Body of pancreas (tissue), 4 donors: ENCODE measurements around the gene OSER1. TPM values are rescaled to one million over a fixed set of nuclear protein-coding genes. Genes with fewer than 3 reads are reported as not detected.

Source experiments
- ATAC-seq: fragments of 150-250 bp; one replicate; pipeline ENCODE4 v1.9.1; 2016
- DNase-seq, 4 donors: peaks; one replicate each; pipeline ENCODE4 v3.0.0-alpha.2; 2019
- H3K27ac ChIP-seq, 4 donors: fragments of 200-600 bp; sonication (generic); 1 replicate in 3 of 4; 2 replicates in 1 of 4; pipeline versions ENCODE4 v1.5.1 to v1.6.1; 2016 to 2019; ENCODE audit warnings: mild to moderate bottlenecking in 1 of 4, mixed read lengths in 1 of 4, moderate library complexity in 1 of 4
- H3K27me3 ChIP-seq, 2 donors: fragments of 200-600 bp; sonication (generic); one replicate each; pipeline ENCODE4 v1.6.0; 2016; ENCODE audit warnings: mild to moderate bottlenecking in 1 of 2
- H3K36me3 ChIP-seq, 2 donors: fragments of 200-600 bp; sonication (generic); replicated peaks in 1 of 2; 2 replicates each; pipeline ENCODE4 v1.5.1; 2016; ENCODE audit warnings: low read depth in 2 of 2; ENCODE audit not compliant: insufficient read depth in 1 of 2
- H3K4me1 ChIP-seq: fragments of 200-600 bp; sonication (generic); one replicate; pipeline ENCODE4 v1.6.0; 2016
- H3K4me3 ChIP-seq, 2 donors: fragments of 200-600 bp; sonication (generic); 1 replicate in 1 of 2; 2 replicates in 1 of 2; pipeline ENCODE4 v1.5.1; 2016 to 2019
- H3K9me3 ChIP-seq, 3 donors: fragments of 200-600 bp; sonication (generic); 1 replicate in 2 of 3; 2 replicates in 1 of 3; pipeline ENCODE4 v1.5.1; 2016
- CTCF ChIP-seq, 7 experiments: fragments of 450-650 bp in 4 of 7; fragments of 200-600 bp in 3 of 7; sonication (generic) in 3 of 7; IDR thresholded peaks; one replicate each; pipeline ENCODE4 v1.5.1; 2016 to 2019; ENCODE audit warnings: antibody characterized with exemption in 7 of 7
- POLR2A ChIP-seq, 3 donors: fragments of 450-650 bp; IDR thresholded peaks; one replicate each; pipeline ENCODE4 v1.6.1; 2016; ENCODE audit warnings: antibody characterized with exemption in 3 of 3, mild to moderate bottlenecking in 2 of 3
- WGBS, 2 donors: methylation state at CpG; one replicate each; pipeline ENCODE4 v1.1.5; 2017; 5-methylcytosine and 5-hydroxymethylcytosine counted together
- intact Hi-C: fragments of 100-400 bp; cut with DNase I; formaldehyde crosslinking; loops from one replicate; pipeline ENCODE4 v1.15.1; 2023
- total RNA-seq, 2 donors: library from RNA; depleted of rRNA; stranded (reverse); fragments of >200 nt; gene quantifications; one replicate each; pipeline ENCODE4 v1.1.0, GENCODE V29; 2016

The OSER1 gene
- total RNA-seq, 2 donors from 2014 or later: 2.0 to 17.1 TPM

GRCh38 chr20:44185574-44185973 is 25.0 kb downstream of the OSER1 start:
- Histone ChIP-seq H3K27me3 (no peaks in the 10 kb centered on the region), H3K36me3 (no peaks in the 10 kb centered on the region), H3K4me1 (peaks cover 20% of the 10 kb centered on the region), H3K4me3 (no peak overlapping the region), H3K9me3 (no peaks in the 10 kb centered on the region), H3K27ac (no peak overlapping the region)
- intact Hi-C loops: loop anchor here (5.0 kb wide), 1 partner anchor 68 kb away; no protein-coding TSS in a partner anchor
- TF ChIP-seq CTCF (IDR thresholded peaks at IDR 0.05) (no peak), POLR2A (IDR thresholded peaks at IDR 0.05) (no peak)
- DNase-seq: no peak
- no peak for ATAC-seq
- 86 to 91% methylated on average over 4 of the region's 4 CpGs for WGBS, 2 donors

DNA sequence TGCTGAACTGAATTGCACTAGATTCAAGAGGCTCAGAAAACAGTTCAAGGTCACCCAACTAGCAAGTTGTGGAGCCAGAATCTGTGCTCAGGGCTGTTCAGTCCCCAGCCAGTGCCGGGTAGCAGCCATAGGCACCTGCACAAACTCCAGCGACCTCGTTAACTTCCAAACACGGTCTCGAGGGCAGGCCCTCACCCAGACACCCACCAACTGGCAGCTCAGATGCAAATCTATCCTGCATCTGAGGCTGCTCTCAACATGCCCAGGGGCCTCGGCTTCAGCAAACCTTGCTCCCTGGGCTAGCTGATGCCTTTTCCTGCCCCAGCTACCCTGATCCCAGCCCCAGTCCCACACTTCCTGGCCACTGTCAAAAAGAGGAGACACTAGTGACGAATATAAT is 27.3 kb downstream of the OSER1 start:
- Histone ChIP-seq H3K9me3 (no peaks in the 10 kb centered on the region), H3K36me3 (no peaks in the 10 kb centered on the region), H3K27ac (no peak overlapping the region), H3K4me1 (peaks cover 20% of the 10 kb centered on the region), H3K27me3 (no peaks in the 10 kb centered on the region), H3K4me3 (no peak overlapping the region)
- ATAC-seq (no peak), DNase-seq (no peak)
- 68 to 69% methylated on average over 5 to 7 of the region's 7 CpGs for WGBS, 2 donors
- intact Hi-C loops: no loop called here
- TF ChIP-seq POLR2A (IDR thresholded peaks at IDR 0.05) (no peak), CTCF (IDR thresholded peaks at IDR 0.05) (no peak)

- WGBS, 2 donors: 56 to 75% methylated on average over 3 of the region's 3 CpGs
- no peaks in the 10 kb centered on the region for H3K27me3 ChIP-seq
- ATAC-seq (no peak), DNase-seq (no peak)
- H3K4me1 ChIP-seq: peaks cover 16% of the 10 kb centered on the region
- H3K9me3 ChIP-seq: no peaks in the 10 kb centered on the region
- intact Hi-C loops: no loop called here
- TF ChIP-seq POLR2A (IDR thresholded peaks at IDR 0.05): no peak
- TF ChIP-seq CTCF (IDR thresholded peaks at IDR 0.05): no peak
- H3K27ac ChIP-seq: no peak overlapping the region
- no peak overlapping the region for H3K4me3 ChIP-seq
- no peaks in the 10 kb centered on the region for H3K36me3 ChIP-seq
Observed at GRCh38 chr20:44182863-44183262, 27.7 kb downstream of the OSER1 start.

DNA sequence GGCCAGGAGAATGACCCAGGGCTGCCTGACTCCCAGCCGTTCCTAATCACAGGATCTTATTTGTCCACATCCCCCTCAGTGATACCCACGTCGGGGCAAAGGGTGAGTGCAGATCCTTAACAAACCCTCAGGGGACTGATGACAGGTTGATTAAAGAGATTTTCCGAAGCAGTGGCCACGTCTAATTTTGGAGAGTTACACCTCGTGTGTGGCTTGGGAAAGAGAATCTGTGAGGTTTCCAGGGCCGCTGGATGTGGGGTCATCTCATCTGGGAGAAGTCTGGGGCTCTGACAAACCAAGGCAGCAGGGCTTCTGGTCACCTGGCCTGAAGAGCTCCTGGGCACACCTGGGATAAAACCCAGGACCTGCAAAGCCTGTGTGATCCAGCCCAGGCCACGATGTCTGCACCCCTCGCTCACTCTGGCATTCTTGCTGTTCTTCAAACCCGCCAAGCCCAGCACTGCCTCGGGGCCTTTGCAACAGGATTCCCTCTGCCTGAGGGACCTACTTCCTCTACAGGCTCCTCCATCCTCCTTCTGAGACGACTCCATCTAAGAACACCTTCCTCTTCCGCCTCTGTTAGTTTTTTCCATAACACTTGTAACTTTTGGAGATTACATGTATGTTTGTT is 28.3 kb downstream of the OSER1 start:
- no peak for ATAC-seq
- Histone ChIP-seq H3K36me3 (no peaks in the 10 kb centered on the region), H3K4me3 (no peak overlapping the region), H3K4me1 (peaks cover 10% of the 10 kb centered on the region), H3K27ac (no peak overlapping the region), H3K9me3 (no peaks in the 10 kb centered on the region), H3K27me3 (no peaks in the 10 kb centered on the region)
- TF ChIP-seq POLR2A (IDR thresholded peaks at IDR 0.05) (no peak), CTCF (IDR thresholded peaks at IDR 0.05) (no peak)
- DNase-seq: no peak
- intact Hi-C loops: no loop called here
- 32 to 45% methylated on average over 13 of the region's 13 CpGs for WGBS, 2 donors

DNA sequence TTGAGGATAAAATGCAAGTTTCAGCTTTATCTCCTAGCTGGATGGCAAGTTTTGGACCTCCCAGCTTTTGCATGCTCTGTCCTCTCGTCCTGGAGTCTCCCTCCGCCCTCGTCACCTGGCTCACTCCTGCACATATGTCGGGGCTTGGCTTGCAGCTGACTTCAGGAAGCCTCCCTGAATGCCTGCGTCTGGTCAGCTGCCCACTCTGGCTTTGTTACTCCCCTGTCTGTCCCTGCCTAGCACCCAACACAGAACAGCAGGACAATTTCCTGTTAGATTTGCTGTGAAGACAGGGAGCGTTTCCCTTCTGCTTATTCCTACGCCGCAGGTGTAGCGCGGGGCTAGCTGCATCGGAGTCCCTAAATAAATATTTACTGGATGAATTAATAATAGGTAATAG is 29.0 kb downstream of the OSER1 start:
- peaks cover 4% of the 10 kb centered on the region for H3K4me1 ChIP-seq
- H3K4me3 ChIP-seq: no peak overlapping the region
- H3K27ac ChIP-seq: no peak overlapping the region
- 28 to 43% methylated on average over 11 of the region's 11 CpGs for WGBS, 2 donors
- no peaks in the 10 kb centered on the region for H3K27me3 ChIP-seq
- TF ChIP-seq CTCF (IDR thresholded peaks at IDR 0.05) (no peak), POLR2A (IDR thresholded peaks at IDR 0.05) (no peak)
- no peak for DNase-seq
- intact Hi-C loops: no loop called here
- no peaks in the 10 kb centered on the region for H3K36me3 ChIP-seq
- ATAC-seq: no peak
- no peaks in the 10 kb centered on the region for H3K9me3 ChIP-seq
